HPDE6-E6E7 (cell line): ENCODE measurements around the gene BCAR3.

Experiments used
- DNase-seq: peaks from one replicate; pipeline ENCODE4 v3.0.0; 2011; ENCODE audit warnings: missing footprints; ENCODE audit errors: extremely low spot score

Gene BCAR3

GRCh38 chr1:93616221-93616995, 65.2 kb downstream of the BCAR3 start:
- no peak for DNase-seq

GRCh38 chr1:93615582-93616150, 66.0 kb downstream of the BCAR3 start:
- DNase-seq: no peak

- peak; percentile 57 for DNase-seq
These were observed 66.6 kb downstream of the BCAR3 start for GRCh38 chr1:93614986-93615581.

- DNase-seq: no peak
These were observed 67.1 kb downstream of the BCAR3 start for GRCh38 chr1:93614541-93614940.

GRCh38 chr1:93613898-93614297, 67.7 kb downstream of the BCAR3 start:
- no peak for DNase-seq

GRCh38 chr1:93612510-93612909, 69.1 kb downstream of the BCAR3 start:
- no peak for DNase-seq

GRCh38 chr1:93611668-93612067, 70.0 kb downstream of the BCAR3 start:
- no peak for DNase-seq

GRCh38 chr1:93609536-93609935, 72.1 kb downstream of the BCAR3 start:
- DNase-seq: no peak

- no peak for DNase-seq
These were observed 73.2 kb downstream of the BCAR3 start for GRCh38 chr1:93608187-93609109.

- DNase-seq: no peak
These were observed 73.8 kb downstream of the BCAR3 start for GRCh38 chr1:93607814-93608186.

GRCh38 chr1:93605812-93606512, 75.7 kb downstream of the BCAR3 start:
- no peak for DNase-seq

GRCh38 chr1:93605026-93605568, 76.5 kb downstream of the BCAR3 start:
- no peak for DNase-seq

GRCh38 chr1:93604411-93604810, 77.2 kb downstream of the BCAR3 start:
- no peak for DNase-seq

GRCh38 chr1:93603601-93604000, 78.0 kb downstream of the BCAR3 start:
- DNase-seq: no peak

- DNase-seq: no peak
These were observed 78.5 kb downstream of the BCAR3 start for GRCh38 chr1:93603106-93603505.

GRCh38 chr1:93602101-93602500, 79.5 kb downstream of the BCAR3 start:
- no peak for DNase-seq

- DNase-seq: no peak
These were observed 80.0 kb downstream of the BCAR3 start for GRCh38 chr1:93601686-93602085.

GRCh38 chr1:93600663-93601062, 81.0 kb downstream of the BCAR3 start:
- DNase-seq: no peak

- DNase-seq: no peak
These were observed 82.2 kb downstream of the BCAR3 start for GRCh38 chr1:93599479-93599878.

- DNase-seq: no peak
These were observed 82.7 kb downstream of the BCAR3 start for GRCh38 chr1:93598861-93599439.

- DNase-seq: no peak
These were observed 83.2 kb downstream of the BCAR3 start for GRCh38 chr1:93598396-93598795.
